NCI-H2227 (cell line): ENCODE data around the gene DLEC1.

Experiments used
- DNase-seq: peaks from one replicate; lab custom pipeline; 2025; ENCODE audit not compliant: unreplicated experiment; lab: John Stamatoyannopoulos, UW

DLEC1 gene, protein sequence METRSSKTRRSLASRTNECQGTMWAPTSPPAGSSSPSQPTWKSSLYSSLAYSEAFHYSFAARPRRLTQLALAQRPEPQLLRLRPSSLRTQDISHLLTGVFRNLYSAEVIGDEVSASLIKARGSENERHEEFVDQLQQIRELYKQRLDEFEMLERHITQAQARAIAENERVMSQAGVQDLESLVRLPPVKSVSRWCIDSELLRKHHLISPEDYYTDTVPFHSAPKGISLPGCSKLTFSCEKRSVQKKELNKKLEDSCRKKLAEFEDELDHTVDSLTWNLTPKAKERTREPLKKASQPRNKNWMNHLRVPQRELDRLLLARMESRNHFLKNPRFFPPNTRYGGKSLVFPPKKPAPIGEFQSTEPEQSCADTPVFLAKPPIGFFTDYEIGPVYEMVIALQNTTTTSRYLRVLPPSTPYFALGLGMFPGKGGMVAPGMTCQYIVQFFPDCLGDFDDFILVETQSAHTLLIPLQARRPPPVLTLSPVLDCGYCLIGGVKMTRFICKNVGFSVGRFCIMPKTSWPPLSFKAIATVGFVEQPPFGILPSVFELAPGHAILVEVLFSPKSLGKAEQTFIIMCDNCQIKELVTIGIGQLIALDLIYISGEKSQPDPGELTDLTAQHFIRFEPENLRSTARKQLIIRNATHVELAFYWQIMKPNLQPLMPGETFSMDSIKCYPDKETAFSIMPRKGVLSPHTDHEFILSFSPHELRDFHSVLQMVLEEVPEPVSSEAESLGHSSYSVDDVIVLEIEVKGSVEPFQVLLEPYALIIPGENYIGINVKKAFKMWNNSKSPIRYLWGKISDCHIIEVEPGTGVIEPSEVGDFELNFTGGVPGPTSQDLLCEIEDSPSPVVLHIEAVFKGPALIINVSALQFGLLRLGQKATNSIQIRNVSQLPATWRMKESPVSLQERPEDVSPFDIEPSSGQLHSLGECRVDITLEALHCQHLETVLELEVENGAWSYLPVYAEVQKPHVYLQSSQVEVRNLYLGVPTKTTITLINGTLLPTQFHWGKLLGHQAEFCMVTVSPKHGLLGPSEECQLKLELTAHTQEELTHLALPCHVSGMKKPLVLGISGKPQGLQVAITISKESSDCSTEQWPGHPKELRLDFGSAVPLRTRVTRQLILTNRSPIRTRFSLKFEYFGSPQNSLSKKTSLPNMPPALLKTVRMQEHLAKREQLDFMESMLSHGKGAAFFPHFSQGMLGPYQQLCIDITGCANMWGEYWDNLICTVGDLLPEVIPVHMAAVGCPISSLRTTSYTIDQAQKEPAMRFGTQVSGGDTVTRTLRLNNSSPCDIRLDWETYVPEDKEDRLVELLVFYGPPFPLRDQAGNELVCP (N-terminal part only)

DNA sequence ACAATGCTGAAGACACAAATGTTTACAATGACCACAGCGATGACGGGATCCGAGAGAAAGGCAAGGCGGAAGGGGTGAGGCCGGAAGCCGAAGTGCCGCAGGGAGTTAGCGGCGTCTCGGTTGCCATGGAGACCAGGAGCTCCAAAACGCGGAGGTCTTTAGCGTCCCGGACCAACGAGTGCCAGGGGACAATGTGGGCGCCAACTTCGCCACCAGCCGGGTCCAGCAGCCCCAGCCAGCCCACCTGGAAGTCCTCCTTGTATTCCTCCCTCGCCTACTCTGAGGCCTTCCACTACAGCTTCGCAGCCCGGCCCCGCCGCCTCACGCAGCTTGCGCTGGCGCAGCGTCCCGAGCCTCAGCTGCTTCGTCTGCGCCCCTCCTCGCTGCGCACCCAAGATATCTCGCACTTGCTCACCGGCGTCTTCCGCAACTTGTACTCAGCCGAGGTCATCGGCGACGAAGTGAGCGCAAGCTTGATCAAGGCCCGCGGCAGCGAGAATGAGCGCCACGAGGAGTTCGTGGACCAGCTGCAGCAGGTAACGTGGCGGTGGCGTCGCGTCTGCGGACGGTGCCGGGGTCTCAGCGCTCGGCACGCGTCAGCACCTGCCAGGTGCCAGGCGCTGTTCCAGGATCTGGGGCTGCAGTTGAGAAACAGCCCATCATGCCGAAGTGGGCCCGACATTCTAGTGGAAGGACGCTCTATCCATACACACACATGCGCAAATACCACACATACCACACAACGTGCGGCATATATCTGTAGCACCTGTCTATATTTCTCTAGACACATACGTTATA lies at the start of gene DLEC1:
DLEC1 (plus strand) TSS at position 108 of the 798 bp plus-strand sequence; CDS start at position 126, 18 bp downstream.
- peak; percentile 76 for DNase-seq

DNA sequence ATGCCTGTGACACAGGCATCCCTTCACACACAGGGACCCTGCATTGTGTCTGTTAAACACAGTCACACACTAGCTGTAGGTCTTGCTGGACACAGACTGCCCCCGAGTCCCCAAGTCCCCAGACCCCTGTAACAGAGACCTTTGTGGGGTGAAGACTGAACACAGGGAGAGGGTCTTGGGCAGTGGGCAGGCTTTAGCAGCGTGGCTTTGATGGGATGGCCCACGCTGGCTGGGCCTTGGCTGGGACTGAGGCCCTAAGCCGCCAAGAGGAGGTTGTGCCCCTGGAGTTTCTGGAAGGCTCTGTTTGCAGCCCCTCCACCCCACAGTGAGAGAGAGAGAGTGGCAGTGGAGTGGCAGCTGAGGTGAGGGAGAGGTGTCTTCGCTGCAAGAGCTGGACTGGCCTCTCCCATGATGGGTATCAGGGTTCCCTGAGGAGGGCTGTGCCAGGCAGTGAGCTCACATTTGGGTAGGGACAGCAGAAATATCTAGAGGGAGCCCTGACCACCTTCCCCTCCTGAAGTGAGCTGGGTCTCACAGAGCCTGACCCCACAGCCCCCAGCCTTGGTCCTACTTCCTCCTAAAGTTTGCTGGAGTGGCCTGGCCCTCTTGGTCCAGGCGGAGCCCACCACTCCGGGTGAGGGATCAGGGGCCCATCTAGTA lies 49.1 kb upstream of the DLEC1 start:
- no peak for DNase-seq

GRCh38 chr3:37990527-37990926 lies 48.5 kb upstream of the DLEC1 start, which contains the start of gene VILL:
TSS of gene VILL (plus strand) at chr3:37990786. CDS start at chr3:37993673, 2,887 bp downstream.
- DNase-seq: no peak

DNA sequence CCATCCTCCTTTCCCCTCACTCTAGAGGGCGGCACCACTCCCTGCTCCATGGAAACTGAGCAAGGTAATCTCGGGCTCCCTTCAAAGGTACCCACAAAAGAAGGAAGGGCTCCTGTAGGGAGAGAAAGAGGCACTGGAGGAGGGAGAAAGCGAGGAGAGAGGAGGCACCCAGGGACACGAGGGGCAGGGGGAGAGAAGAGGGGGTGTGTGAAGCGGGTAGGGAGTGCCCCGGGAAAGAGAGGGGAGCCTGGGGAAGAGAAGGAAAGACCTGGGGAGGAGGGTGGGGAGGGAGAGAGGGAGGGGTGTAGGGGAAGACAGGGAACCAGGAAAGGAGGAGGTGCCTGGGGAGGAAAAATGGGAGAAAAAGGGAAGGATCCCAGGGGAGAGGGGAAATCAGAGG lies 47.9 kb upstream of the DLEC1 start:
- DNase-seq: no peak

DNA sequence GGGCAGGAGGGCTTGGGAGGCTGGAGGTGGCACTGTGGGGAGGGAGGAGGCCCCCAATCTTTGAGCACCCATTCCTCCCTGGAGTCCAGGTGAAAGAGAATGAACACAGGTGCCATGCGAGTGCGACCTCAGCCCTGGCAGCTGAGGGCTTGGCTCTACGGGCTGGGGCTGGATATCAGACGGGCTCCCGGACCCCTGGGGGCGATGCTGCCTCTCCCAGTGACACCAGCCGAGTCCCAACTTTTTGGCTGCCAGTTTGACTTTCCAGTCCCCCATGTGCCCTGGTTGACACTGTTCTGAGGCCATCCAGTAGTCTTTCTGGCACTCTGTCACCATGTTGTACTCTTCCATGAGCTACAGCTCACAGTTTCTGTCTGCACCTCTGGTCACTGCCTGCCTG lies 47.2 kb upstream of the DLEC1 start:
- no peak for DNase-seq

DNA sequence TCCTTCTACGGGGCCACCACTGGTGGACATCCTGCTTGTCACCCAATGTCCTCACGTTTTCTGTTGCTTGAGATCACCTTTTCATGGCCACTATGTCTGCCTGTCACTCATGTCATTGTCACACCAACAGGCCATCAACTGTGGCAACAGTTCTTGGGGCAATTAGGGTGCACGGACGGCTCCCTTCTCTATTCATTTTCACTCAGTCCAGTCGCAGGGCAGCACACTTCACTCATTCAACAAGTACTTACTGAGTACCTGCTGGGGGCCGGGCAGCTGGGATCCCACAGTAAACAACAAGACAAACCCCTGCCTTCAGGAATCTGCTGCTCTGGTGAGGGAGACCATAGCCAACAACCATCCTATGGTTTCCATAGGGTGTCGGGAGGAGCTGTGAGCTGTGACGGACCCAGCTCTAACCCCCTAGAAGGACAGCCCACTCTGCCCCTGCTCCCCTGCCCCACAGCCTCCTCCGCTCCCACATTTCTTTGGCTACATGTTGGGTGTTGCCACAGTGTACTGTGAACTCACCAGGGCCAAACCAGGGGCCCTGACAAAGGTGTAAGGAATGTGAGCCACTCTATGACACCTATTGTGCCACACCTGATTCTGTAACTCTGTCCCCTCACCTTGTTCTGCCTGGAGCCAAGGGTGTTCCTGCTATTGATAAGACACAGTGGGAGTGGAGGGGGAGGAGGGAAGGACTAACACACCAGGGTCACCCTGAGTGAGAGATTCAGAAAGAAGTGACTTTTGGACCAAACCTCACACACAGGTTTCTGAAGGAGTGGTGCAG lies 46.5 kb upstream of the DLEC1 start:
- no peak for DNase-seq

DNA sequence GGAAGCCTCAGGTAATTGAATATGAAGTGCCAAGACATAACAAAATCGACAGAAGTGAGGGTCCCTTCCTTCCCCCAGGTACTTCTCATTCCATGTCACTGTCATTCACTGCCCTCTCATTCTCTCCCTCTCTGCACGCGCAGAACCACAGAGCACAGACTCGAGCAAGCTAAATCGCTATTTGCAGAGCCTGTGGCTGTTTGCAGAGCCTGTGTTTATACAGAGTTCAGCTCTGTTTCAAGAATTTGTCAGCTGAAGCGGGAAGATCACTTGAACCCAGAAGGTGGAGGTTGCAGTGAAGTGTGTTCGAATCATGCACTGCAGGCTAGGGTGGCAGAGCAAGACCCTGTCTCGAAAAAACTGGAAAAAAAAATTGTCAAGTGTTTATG lies 45.9 kb upstream of the DLEC1 start:
- no peak for DNase-seq

GRCh38 chr3:37993460-37993819 lies 45.6 kb upstream of the DLEC1 start:
- no peak for DNase-seq

DNA sequence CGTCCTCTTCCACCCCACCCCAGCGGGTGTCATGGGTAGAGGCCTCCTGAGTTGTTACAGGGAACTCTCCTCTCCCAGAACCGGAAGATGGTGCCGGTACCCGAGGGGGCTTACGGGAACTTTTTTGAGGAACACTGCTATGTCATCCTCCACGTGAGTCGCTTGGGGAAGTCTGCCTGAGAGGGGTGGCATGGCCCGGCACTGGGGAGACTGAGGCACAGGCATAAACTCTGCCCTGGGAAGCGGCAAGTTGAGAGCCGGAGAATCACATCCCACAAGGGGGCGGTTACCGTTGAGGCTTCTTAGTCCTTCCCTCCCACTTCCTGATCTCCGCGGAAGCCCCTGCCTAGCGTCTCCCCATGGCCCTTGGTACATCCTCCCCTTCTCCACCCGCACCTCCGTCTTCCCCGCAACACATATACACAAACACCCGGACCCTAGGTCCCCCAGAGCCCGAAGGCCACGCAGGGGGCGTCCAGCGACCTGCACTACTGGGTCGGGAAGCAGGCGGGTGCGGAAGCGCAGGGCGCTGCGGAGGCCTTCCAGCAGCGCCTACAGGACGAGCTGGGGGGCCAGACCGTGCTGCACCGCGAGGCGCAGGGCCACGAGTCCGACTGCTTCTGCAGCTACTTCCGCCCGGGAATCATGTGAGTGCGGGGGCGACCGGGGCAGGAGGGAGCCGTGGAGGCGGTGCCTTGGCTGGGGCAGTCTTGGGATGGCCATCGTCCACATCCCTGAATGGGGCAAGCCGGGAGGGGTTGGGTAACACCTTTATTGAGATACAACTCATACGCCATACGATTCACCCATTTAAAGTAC lies 45.0 kb upstream of the DLEC1 start:
- peak; percentile 54 for DNase-seq

GRCh38 chr3:37994639-37994972 lies 44.4 kb upstream of the DLEC1 start:
- DNase-seq: no peak

DNA sequence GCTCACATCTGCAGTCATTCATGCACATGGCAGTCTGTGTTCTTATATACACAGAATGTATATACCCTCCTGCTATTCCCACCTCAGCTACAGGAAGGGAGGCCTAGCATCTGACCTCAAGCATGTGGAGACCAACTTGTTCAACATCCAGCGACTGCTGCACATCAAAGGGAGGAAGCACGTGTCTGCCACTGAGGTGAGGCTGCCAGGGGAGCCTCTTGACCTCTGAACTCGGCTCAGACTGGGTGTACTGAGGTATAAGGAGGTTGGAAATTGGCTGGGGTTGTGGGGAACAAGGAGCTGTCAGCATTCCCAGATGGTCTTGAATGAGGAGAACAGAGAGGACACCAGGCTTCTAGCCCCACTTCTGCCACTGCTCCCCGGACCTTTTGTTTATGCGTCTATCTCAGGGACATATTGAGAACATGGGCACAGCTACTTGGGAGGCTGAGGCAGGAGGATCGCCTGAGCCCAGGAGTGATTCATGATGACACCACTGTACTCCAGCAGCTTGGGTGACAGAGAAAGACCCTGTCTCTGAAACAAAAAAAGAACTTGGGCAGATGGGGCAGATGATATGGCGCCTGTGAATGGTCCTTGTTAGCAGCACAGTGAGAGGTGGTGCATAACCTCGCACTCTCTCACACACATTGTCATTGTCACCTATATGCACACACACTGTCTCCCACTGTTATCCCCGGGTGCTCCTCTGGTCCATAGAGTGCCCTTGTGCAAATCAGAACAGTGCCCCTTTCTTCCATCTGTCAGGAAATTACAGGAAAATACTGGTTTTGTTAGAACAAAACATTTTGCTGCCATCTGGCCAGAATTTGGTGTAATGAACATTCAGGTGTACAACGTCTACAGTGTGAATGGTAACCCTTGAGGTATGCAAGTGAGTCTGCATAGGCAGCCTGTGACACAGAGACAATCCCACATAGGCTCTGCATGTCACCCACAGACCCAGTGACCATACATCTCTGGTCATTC lies 43.1 kb upstream of the DLEC1 start:
- no peak for DNase-seq

DNA sequence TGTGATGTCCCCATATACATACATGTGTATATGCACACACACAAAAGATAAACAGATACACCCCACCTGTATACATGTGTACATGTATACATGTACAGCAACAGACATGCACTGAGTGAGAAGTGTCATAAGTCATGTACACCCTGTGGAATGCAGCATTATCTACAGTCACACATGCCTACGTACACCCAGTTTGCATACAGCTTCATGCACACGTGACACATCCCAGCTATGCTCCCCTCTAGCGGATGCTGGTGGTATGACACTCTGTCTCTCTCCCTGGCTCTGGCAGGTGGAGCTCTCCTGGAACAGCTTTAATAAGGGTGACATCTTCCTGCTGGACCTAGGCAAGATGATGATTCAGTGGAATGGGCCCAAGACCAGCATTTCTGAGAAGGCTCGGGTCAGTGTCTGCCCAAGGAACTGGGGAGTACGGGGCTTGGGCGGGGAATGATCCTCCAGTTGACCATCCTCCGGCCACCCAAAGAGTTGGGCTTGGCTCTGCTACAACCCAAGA lies 42.2 kb upstream of the DLEC1 start:
- DNase-seq: peak; percentile 69

DNA sequence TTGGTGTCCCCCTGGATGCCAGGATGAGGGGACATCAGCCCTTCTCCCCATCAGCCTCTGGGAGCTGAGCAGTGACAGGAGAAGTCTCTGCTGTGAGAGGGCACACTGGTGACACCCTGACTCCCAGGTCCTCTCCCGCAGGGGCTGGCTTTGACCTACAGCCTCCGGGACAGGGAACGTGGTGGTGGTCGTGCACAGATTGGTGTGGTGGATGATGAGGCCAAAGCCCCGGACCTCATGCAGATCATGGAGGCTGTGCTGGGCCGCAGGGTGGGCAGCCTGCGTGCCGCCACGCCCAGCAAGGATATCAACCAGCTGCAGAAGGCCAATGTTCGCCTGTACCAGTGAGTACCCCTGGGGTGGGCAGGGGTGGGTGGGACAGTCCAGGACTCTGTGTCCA lies 41.7 kb upstream of the DLEC1 start:
- no peak for DNase-seq

DNA sequence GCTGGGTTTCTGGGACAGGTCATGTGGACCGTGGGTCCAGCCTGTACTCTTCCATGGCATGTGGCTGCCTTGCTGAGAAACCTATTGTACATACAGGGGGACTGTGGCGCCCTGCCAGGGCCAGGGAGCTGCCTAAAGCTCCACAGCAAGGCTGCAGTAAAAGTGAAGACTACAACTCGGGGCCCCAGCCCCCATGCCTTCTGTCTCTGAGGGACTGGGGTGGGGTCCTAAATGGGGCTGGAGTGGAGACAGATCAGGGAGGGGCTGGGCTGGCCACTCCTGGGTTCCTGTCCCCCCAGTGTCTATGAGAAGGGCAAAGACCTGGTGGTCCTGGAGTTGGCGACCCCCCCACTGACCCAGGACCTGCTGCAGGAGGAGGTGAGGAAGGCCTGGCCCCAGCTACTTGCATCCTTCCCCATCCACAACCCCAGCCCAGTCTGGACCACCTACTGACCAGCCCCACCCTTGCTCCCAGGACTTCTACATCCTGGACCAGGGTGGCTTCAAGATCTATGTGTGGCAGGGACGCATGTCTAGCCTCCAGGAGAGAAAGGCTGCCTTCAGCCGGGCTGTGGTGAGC lies 41.1 kb upstream of the DLEC1 start:
- DNase-seq: no peak

- no peak for DNase-seq
These were observed 39.2 kb upstream of the DLEC1 start for GRCh38 chr3:37999836-38000235.

GRCh38 chr3:38000242-38000916 lies 38.6 kb upstream of the DLEC1 start:
- no peak for DNase-seq
